EH (cell line): Measurements from ENCODE around the gene KCNMB2.
A peak's percentile ranks its signal among the peaks of the same experiment; 100 is the strongest.

ENCODE experiments used
- DNase-seq: peaks from one replicate; pipeline ENCODE4 v3.0.0-alpha.2; 2015; ENCODE audit warnings: low read depth

KCNMB2 gene

DNA sequence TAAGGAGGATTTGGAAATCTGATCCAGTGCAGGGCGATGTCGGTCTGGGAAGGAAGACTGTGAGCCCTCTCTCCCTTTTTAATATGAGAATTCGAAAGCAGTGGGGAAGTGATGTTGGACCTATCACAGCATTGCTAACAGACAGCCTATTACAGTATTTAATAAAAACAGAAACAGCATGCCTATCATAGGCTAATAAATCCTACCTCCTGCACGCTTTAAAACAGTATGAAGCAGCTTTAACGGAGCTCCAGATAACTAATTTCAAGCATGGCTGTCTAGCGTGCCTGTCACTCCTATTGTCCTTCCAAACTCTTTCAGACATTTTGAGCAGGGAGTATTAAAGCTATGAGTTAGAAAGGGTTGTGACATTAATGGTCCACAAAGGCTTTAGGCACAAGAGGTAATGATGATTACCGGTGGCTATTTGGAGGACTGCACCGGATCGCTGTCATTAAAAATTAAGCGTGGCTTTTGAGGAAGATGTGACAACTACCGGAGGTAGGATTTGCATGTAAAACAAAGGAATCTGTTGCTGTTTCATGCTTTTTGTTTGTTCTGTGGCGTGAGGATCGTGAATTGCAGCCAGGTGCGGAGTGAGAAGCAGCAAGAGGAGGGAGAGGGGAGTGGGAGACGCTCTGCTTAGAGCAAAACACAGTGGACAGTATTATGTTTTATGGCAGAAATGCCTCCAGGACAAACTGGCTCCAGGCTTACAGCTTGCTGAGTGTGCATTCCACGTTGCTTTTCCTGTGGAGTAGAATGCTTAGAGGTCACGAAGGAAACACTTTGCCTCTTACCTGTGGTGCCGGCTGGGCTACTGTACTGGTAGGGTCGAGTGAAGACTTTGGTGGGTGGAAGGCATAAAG is at the start of gene KCNMB2:
TSS of gene KCNMB2 (plus strand) at position 226 of the 869 bp plus-strand sequence.
- peak; percentile 28 for DNase-seq

DNA sequence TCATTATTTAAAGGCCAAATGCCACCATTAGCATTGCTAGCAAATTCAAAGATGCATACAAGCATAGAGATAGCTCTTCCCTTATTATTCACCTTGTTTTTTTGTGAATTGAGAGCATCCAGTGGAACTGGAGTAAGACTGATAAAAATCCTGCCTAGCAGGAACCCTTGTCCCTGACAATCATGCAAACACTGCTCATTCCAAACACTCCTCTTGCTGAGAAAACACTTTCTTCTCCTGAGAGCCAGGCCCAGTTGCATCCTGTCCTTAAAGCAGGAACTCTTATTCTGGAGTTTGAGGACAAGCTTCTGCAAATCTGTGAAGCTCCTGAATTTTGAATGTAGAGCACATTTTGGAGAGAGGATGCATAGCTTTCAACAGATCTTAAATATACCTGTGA is 49.3 kb upstream of the KCNMB2 start:
- DNase-seq = no peak

- no peak for DNase-seq
Measured at GRCh38 chr3:178487752-178488151, 48.5 kb upstream of the KCNMB2 start.

DNA sequence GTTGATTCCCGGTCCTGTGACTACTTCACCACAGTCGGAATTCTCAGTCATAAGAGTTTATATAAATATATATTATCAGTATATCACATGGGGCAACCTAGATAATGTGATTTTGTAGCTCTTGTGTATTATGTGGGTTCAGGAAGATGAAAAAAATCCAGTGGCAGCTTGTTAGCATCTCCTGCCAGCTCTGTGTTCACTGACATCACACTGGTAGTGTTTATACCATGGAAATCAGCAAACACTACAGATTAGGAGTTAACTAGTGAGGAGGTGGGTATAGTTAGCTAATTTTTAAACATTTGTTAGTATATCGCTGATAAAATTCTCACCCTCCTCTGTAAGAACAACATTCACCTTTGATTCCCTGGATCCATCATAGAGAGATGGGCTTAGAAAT is 44.5 kb upstream of the KCNMB2 start:
- DNase-seq = no peak

DNA sequence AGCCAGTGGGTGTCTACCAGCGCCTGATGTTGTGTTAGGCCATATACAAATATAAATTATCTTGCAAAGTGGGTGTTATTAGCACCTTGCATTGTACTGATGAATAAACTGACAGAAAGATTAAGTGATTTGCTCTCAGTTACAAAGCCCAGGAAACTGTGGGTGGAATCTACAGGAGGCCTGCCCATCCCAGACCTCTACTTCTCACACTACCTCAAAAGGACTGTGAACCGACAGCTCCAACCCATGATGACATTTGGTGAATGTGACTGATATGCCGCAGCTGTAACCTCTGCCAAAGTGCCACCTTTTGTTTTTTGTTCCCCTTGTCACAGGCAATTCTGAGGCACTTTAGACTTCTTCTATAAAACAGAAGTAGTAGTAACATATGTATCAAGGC is 43.7 kb upstream of the KCNMB2 start:
- no peak for DNase-seq

GRCh38 chr3:178494386-178494785 is 41.9 kb upstream of the KCNMB2 start:
- peak; percentile 67 for DNase-seq

DNA sequence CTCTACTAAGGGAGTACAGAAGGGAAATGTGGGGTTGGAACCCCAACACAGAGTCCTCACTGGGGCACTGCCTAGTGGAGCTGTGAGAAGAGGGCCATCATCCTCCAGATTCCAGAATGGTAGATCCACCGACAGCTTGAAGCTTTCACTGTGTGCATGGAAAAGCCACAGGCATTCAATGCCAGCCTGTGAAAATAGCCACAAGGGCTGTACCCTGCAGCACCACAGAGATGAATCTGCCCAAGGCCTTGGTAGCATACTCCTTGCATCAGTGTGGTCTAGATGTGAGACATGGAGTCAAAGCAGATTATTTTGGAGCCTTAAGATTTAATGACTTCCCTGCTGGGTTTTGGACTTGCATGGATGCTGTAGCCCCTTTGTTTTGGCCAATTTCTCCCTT is 39.3 kb upstream of the KCNMB2 start:
- DNase-seq = no peak

DNA sequence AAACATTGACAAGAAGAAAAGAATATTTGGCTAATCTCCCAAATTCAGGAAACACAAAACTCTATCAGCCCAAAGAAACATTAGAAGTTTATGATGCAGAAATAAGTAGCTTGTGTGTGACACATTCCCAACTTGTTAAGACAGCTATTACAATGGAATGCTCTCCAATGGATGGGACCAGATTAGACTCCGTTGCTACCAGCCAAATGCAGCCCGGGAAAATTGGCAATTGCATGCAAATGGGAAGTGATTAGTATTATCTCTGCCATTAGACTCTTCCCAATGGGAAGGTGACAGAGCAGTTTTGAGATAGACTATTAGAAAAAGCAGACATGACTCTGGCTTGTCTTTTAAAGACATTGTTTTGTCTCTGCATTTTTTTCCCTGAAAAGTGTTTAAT is 37.4 kb upstream of the KCNMB2 start:
- peak; percentile 62 for DNase-seq

DNA sequence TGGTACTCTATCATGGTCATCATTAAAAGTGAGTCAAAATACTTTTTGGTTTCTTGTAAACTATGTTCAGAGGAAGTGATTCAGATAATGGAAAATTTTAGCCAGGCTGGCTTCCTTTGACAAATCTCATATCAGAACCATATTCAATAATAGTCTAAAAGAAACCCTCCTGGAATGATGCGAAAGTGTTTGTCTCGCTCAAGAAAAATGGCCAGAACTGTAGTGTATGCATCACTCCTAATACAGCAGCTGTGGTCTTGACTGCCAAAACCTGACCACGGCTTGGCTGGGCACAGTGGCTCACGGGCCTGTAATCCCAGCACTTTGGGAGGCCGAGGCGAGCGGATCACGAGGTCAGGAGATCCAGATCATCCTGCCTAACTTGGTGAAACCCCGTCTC is 35.6 kb upstream of the KCNMB2 start:
- DNase-seq = peak; percentile 73

- DNase-seq = peak; percentile 31
Measured at GRCh38 chr3:178504128-178504527, 32.1 kb upstream of the KCNMB2 start.

DNA sequence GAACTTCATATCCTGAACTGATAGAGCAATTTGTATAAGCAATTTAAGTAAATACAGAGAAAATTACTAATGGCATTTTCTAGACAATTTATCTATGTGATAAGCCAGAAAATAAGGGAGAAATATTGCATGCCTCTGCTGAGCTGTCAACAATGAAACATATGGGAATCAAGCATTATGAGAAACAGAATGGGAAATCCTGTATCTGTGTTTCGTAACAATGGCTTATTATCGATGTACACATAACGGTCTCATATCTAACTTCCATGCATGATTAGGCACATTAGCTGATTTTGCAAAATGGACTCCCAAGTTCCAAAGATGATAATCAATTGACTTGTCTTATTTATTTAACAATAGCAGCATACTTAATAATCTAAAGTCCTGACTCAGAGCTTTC is 30.4 kb upstream of the KCNMB2 start:
- no peak for DNase-seq

GRCh38 chr3:178507507-178508442 is 28.5 kb upstream of the KCNMB2 start:
- DNase-seq = no peak

DNA sequence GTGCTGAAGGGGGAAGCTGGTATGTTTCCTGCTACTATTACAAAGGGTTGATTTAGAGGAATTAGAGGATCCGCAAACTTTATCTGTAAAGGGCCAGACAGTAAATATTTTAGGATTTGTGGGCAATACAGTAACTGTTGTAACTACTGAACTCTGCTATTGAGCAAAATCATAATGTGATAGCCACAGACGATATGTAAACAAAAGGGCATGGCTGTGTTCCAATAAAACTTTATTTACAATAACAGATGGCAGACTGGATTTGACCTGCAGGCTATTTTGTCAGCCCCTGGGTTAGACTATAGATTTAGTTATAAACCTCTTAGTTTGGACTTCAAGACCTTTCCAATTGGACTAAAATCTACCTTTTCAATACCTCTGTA is 27.8 kb upstream of the KCNMB2 start:
- no peak for DNase-seq

DNA sequence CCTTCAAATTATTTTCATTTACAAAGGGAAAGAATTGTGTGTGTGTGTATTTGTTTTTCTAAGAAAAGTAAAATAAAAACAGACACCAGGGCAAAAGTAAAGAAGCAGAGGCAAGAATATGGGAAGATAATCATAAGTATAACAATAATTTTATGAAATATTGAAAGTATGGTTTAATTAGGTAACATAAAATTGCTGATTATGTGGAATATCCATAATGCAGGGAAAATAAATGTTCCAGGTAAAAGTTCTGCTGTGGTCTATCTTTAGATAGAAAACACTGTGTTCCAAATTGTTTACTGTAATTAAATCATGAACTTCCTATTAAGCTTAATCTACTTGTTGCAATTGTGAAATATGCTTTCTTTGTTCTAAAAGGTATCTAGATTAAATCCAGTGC is 25.7 kb upstream of the KCNMB2 start:
- no peak for DNase-seq

- no peak for DNase-seq
Measured at GRCh38 chr3:178512647-178513046, 23.6 kb upstream of the KCNMB2 start.

DNA sequence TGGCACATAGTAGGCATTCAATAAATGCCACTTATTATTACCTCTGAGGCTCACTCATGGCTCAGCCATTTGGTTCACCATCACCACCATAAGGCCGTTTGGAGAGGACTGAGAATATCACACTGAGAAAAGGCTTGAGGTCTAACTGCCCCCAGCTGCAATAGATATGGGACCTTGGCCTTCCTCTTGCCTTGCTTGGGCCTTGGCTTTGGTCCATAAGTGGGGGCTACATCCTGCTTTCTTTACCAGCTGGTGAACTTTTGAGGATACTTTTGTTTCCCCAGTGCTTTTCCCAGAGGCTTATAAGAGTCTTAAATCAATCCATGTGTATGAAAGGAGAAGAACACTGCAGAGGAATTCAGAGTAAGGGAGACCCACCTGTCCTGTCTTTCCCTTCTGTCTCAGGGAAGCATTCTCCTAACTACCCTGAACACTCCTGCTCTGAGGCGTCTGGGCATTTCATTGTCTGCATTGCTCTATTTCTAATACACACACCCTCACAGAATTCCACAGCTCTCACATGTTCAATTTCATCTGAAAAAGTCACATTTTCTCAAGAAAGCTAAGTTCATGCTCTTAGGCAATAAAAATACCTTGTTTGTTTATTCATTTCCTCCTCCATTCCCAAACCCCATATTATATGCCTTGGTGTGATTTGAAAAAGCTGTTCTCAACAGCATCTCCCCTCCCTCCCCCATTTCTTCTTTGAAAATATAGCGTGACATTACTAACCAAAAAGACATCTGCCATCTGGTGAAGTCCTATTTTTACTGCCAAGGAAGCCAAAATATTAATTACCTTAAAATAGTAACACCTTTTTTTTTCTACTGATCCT is 22.5 kb upstream of the KCNMB2 start:
- DNase-seq = peak; percentile 85

DNA sequence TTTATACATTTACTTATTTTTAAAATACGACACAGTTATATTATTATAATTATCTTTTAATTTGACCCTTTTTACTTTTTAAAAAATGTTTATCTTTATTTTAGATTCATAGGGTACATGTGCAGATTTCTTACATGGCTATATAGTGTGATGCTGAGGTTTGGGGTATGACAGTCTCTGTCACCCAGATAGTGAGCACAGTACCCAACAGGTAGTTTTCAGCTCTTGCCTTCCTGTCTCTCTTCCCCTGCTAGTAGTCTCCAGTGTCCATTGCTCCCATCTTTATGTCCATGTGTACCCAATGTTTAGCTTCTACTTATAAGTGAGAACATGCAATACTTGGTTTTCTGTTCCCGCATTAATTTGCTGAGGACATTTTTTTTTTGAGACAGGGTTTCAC is 21.8 kb upstream of the KCNMB2 start:
- DNase-seq = no peak

GRCh38 chr3:178515076-178515744 is 21.0 kb upstream of the KCNMB2 start:
- peak; percentile 23 for DNase-seq

- DNase-seq = no peak
Measured at GRCh38 chr3:178517665-178518334, 18.4 kb upstream of the KCNMB2 start.

GRCh38 chr3:178518660-178519396 is 17.4 kb upstream of the KCNMB2 start:
- peak; percentile 57 for DNase-seq
